AG09309 (cell line): ENCODE data around the gene TRNP1.

Experiments used
- DNase-seq: peaks from one replicate; pipeline ENCODE4 v3.0.0-alpha.2; 2010; ENCODE audit warnings: low read depth
- H3K4me3 ChIP-seq: 2 replicates; pipeline ENCODE4 v1.5.1; 2011; ENCODE audit warnings: mild to moderate bottlenecking, low read depth, low read length, moderate library complexity; ENCODE audit not compliant: control insufficient read depth
- TF ChIP-seq, protein P1 (sequence below): IDR thresholded peaks from 2 replicates; pipeline ENCODE4 v1.5.1; 2011; ENCODE audit warnings: mild to moderate bottlenecking, low read depth, low read length, inconsistent platforms; ENCODE audit not compliant: insufficient read depth, control insufficient read depth; ENCODE audit errors: missing control alignments

TRNP1 gene

DNA sequence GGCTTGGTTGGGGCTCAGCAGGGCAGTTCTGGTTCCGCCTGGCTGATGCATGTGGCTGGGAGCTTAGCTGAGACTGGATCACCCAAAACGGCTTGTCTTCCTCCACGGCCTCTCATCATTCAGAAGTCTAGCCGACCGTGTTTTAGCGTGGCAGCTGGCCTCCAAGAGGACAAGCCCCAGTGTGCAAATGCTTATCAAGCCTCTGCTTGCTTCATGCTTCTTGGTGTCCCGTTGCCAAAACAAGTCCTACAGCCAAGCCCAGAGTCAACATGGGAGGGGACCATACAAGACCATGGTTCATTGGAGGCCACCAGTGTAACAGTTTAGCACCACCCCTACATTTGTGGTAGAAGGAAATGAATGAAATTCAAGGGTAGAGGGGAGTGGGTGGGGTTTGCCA, 22.7 kb upstream of the TRNP1 start:
- TF ChIP-seq, protein P1, sequence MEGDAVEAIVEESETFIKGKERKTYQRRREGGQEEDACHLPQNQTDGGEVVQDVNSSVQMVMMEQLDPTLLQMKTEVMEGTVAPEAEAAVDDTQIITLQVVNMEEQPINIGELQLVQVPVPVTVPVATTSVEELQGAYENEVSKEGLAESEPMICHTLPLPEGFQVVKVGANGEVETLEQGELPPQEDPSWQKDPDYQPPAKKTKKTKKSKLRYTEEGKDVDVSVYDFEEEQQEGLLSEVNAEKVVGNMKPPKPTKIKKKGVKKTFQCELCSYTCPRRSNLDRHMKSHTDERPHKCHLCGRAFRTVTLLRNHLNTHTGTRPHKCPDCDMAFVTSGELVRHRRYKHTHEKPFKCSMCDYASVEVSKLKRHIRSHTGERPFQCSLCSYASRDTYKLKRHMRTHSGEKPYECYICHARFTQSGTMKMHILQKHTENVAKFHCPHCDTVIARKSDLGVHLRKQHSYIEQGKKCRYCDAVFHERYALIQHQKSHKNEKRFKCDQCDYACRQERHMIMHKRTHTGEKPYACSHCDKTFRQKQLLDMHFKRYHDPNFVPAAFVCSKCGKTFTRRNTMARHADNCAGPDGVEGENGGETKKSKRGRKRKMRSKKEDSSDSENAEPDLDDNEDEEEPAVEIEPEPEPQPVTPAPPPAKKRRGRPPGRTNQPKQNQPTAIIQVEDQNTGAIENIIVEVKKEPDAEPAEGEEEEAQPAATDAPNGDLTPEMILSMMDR = no peak
- no peak overlapping the region for H3K4me3 ChIP-seq
- DNase-seq = no peak

GRCh38 chr1:26971590-26971989, 21.9 kb upstream of the TRNP1 start:
- TF ChIP-seq, protein P1 = no peak
- no peak for DNase-seq
- H3K4me3 ChIP-seq = no peak overlapping the region

- no peak for DNase-seq
- TF ChIP-seq, protein P1 = no peak
- H3K4me3 ChIP-seq = no peak overlapping the region
Measured at GRCh38 chr1:26972390-26972789, 21.1 kb upstream of the TRNP1 start.

DNA sequence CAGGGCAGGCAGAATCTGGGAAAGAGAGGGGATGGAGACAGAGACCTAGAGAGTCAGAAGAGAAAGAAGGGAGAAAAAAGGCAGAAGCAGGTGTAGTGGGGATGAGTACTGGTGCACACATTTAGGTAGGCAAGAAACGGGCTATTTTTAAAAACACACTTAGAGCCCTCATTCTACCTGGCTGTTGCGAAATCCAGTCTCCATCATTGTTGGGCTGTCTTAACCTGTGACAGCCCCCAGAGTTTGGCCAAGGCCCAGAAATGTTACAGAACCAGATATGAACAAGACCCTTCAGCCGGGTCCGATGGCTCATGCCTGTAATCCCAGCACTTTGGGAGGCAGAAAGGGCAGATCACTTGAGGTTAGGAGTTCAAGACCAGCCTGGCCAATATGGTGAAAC, 20.7 kb upstream of the TRNP1 start:
- no peak overlapping the region for H3K4me3 ChIP-seq
- TF ChIP-seq, protein P1 = no peak
- DNase-seq = no peak

- TF ChIP-seq, protein P1 = no peak
- no peak overlapping the region for H3K4me3 ChIP-seq
- no peak for DNase-seq
Measured at GRCh38 chr1:26976621-26977510, 16.6 kb upstream of the TRNP1 start.

GRCh38 chr1:26978901-26979300, 14.6 kb upstream of the TRNP1 start:
- H3K4me3 ChIP-seq = no peak overlapping the region
- DNase-seq = no peak
- TF ChIP-seq, protein P1 = no peak
